RWPE2 (cell line): ENCODE data around the gene RAB5IF.

Experiments
- ATAC-seq: fragments of 200-7000 bp; cut with Tn5 transposase; 3 replicates; pipeline ENCODE4 v1.9.1; 2021; ENCODE audit warnings: low read depth
- DNase-seq: peaks from one replicate; pipeline ENCODE4 v3.0.0-alpha.2; 2020; ENCODE audit warnings: low spot score
- H3K27ac ChIP-seq: fragments of 450-650 bp; 2 replicates; pipeline ENCODE4 v1.5.1; 2017; ENCODE audit warnings: mild to moderate bottlenecking; ENCODE audit not compliant: poor library complexity, severe bottlenecking
- H3K27me3 ChIP-seq: fragments of 250-450 bp; sonication (Bioruptor Pico); 2 replicates; pipeline ENCODE4 v1.5.1; 2021; ENCODE audit warnings: mild to moderate bottlenecking, moderate library complexity; ENCODE audit not compliant: insufficient read depth, poor library complexity, severe bottlenecking
- H3K36me3 ChIP-seq: fragments of 250-450 bp; sonication (Bioruptor Pico); 2 replicates; pipeline ENCODE4 v1.5.1; 2020; ENCODE audit warnings: low read depth, mild to moderate bottlenecking, moderate library complexity
- H3K4me1 ChIP-seq: fragments of 250-450 bp; sonication (Bioruptor Pico); 2 replicates; pipeline ENCODE4 v1.5.1; 2021; ENCODE audit warnings: mild to moderate bottlenecking, moderate library complexity; ENCODE audit not compliant: insufficient read depth, poor library complexity, severe bottlenecking
- H3K4me3 ChIP-seq: fragments of 250-450 bp; sonication (Bioruptor Pico); 2 replicates; pipeline ENCODE4 v1.5.1; 2021; ENCODE audit warnings: mild to moderate bottlenecking, moderate library complexity; ENCODE audit not compliant: severe bottlenecking
- H3K9me3 ChIP-seq: fragments of 250-450 bp; sonication (Bioruptor Pico); 2 replicates; pipeline ENCODE4 v1.5.1; 2021; ENCODE audit warnings: mild to moderate bottlenecking, moderate library complexity; ENCODE audit not compliant: severe bottlenecking
- TF ChIP-seq, protein P1 (sequence below): fragments of 450-650 bp; IDR thresholded peaks from one replicate; pipeline ENCODE4 v1.5.1; 2017; ENCODE audit warnings: mild to moderate bottlenecking, moderate library complexity; ENCODE audit not compliant: poor library complexity, severe bottlenecking

RAB5IF gene

DNA sequence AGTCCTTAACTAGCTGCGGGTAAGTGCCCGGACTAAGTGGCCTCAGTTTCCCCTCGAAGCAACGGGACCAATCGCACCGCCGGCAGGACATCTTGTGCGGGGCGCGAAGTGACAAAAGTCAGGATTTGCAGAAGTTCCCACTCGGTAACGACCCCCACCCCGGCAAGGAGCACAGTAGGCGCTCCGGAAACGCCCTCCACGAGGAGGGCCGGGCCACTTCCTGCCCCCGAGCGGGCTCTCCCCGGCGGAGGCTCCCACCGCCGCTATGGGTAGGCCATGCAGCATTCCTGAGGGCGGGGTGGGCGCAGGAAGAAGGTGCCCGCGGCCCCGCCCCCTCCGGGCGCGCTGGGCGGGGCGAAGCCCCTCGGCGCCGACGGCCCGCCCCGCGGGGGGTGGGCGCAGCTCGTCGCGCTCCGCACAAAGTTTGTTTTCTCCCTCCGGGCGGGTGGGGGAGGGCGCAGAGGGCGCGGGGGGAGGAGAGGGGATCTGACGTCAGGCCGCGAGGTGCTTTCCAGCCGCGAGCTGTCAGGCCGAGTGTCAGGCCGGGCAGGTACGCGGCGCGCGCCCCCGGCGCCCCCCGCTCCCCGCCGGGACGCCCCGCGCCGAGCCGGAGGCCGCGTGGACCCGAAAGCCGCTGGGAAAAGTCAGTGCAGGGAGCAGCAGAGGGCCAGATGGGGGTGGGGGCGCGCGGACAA, 32.3 kb upstream of the RAB5IF start, which contains the start of gene TGIF2:
Gene TGIF2 (plus strand): TSS at position 495 of the 695 bp plus-strand sequence. CDS start 5,178 bp downstream, outside the sequence.
- ATAC-seq (peak; percentile 60), DNase-seq (peak; percentile 98)
- H3K36me3 ChIP-seq: no peaks in the 10 kb centered on the region
- H3K27me3 ChIP-seq: no peaks in the 10 kb centered on the region
- H3K27ac ChIP-seq: peak within 1 kb of the TSS; percentile 58
- H3K9me3 ChIP-seq: no peaks in the 10 kb centered on the region
- peak within 1 kb of the TSS; percentile 88 for H3K4me3 ChIP-seq
- H3K4me1 ChIP-seq: peaks cover 7% of the 10 kb centered on the region
- TF ChIP-seq, protein P1, sequence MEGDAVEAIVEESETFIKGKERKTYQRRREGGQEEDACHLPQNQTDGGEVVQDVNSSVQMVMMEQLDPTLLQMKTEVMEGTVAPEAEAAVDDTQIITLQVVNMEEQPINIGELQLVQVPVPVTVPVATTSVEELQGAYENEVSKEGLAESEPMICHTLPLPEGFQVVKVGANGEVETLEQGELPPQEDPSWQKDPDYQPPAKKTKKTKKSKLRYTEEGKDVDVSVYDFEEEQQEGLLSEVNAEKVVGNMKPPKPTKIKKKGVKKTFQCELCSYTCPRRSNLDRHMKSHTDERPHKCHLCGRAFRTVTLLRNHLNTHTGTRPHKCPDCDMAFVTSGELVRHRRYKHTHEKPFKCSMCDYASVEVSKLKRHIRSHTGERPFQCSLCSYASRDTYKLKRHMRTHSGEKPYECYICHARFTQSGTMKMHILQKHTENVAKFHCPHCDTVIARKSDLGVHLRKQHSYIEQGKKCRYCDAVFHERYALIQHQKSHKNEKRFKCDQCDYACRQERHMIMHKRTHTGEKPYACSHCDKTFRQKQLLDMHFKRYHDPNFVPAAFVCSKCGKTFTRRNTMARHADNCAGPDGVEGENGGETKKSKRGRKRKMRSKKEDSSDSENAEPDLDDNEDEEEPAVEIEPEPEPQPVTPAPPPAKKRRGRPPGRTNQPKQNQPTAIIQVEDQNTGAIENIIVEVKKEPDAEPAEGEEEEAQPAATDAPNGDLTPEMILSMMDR: no peak

DNA sequence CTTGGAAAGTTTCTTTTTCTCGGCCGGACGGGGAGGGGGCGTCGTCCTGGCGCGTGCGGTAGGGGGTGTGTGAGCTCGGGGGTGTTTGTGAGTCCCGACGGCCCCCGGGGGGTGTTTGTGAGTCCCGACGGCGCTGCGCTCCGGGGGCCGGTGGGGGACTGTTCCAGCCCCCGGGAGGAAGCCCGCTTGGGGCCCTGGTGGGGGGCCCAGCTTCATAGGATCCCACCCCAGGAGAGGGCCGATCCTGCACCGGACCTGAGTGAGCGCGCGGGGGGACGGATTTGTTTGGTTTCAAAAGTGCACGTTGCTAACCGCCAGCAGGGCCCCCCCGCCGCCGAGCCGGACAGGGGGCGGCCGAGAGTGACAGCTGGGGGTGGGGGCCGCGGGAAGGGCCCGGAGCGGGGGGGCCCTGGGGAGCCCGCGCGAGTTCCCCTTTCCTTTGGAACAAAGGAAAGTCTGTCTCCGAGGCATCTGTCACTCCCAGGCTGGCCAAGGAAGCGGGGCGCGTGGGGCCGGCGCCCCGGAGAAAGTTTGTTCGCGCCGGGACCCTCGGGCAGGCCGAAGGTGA, 31.7 kb upstream of the RAB5IF start:
- Histone ChIP-seq H3K9me3 (no peaks in the 10 kb centered on the region), H3K4me3 (peak overlapping the region; percentile 88), H3K36me3 (peaks cover 5% of the 10 kb centered on the region), H3K27ac (peak overlapping the region; percentile 58), H3K4me1 (peaks cover 7% of the 10 kb centered on the region), H3K27me3 (no peaks in the 10 kb centered on the region)
- DNase-seq (no peak), ATAC-seq (no peak; the same call in 2 of the 3 replicates)
- TF ChIP-seq, protein P1: no peak

DNA sequence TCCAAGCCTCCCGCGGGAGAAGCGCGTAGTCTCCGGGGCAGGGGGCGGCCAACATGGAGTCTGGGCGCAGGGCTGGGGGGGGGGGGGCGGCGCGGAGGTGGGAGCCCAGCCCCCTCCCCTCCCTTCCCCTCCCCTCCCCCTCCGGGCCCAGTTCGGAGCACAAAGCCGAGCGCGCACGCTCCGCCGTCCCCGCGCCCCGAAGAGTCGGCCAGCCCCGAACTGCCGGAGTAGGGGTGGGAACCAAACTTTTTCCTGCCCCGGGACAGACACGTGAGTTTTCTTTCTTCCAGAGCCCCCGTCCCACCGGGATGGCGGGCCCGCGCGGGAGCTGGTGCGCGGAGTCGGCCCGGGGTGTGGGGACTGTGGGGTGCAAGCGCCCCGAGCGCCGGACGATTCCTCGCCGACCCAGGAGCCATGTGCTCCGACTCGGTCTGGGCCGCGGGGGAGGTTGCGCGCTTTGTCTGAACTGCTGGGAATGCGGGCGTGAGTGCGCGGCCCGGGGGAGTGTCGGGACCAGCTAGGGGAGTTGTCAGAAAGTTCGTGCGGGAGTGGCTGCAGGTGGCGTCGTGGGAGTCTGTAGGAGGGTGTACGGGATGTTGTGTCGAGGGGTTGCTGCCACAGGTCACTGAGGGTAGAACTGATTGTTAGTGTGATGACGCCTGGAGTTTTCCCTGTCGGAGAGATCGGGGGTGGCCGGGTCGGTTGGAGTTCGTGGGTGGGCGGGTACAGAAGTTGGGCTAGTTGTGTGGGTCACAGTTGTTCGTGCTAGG, 31.0 kb upstream of the RAB5IF start:
- peak; percentile 52 for ATAC-seq
- peaks cover 12% of the 10 kb centered on the region for H3K36me3 ChIP-seq
- H3K27ac ChIP-seq: peak overlapping the region; percentile 58
- H3K4me1 ChIP-seq: peaks cover 7% of the 10 kb centered on the region
- TF ChIP-seq, protein P1: no peak
- DNase-seq: peak; percentile 93
- no peaks in the 10 kb centered on the region for H3K27me3 ChIP-seq
- H3K9me3 ChIP-seq: no peaks in the 10 kb centered on the region
- peak overlapping the region; percentile 88 for H3K4me3 ChIP-seq

DNA sequence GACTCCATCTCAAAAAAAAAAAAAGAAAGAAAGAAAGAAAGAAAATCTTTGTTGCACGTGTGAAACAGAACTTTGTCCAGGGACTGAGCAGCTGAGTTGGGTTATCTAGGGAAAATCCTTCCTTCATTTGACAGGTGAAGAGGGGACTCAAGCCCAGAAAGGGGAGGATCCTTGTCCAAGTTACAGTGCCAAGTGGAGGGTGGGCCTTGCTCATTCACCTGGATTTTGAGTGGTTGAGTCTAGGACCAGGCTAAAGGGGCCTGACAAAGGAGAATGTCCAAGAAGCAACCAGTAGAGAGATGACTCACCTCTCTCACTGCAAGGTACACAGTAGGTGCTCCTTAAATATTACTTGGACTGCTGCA, 29.5 kb upstream of the RAB5IF start:
- Histone ChIP-seq H3K36me3 (peaks cover 23% of the 10 kb centered on the region), H3K27me3 (no peaks in the 10 kb centered on the region), H3K27ac (peak overlapping the region; percentile 58), H3K4me1 (peaks cover 7% of the 10 kb centered on the region), H3K9me3 (no peaks in the 10 kb centered on the region), H3K4me3 (no peak overlapping the region)
- ATAC-seq (no peak), DNase-seq (no peak)
- TF ChIP-seq, protein P1: no peak
